HepG2 (cell line): ENCODE data around the gene ZFP82. TPM values are rescaled to one million over a fixed set of nuclear protein-coding genes. Genes with fewer than 3 reads are reported as not detected.
A peak's percentile ranks its signal among the peaks of the same experiment; 100 is the strongest.

ENCODE experiments used
- E2F2 ChIP-seq: sonication (generic); formaldehyde crosslinking; IDR thresholded peaks from 2 replicates; pipeline ENCODE4 v1.4.0; 2020; ENCODE audit warnings: missing genetic modification reagents, borderline replicate concordance
- FOXA3 ChIP-seq: IDR thresholded peaks from 2 replicates; pipeline ENCODE4 v1.6.1; 2016; ENCODE audit warnings: missing genetic modification reagents, missing compliant biosample characterization
- KLF15 ChIP-seq: sonication (generic); formaldehyde crosslinking; IDR thresholded peaks from 2 replicates; pipeline ENCODE4 v1.8.1; 2023; ENCODE audit warnings: borderline replicate concordance, mild to moderate bottlenecking, inconsistent platforms, missing genetic modification reagents, mixed read lengths
- NCOA2 ChIP-seq: sonication (generic); formaldehyde crosslinking; IDR thresholded peaks from 2 replicates; pipeline ENCODE4 v1.8.0; 2022; ENCODE audit warnings: inconsistent platforms
- PBX3 ChIP-seq: sonication (generic); formaldehyde crosslinking; IDR thresholded peaks from 2 replicates; pipeline ENCODE4 v1.8.1; 2023; ENCODE audit warnings: missing genetic modification reagents, inconsistent platforms, borderline replicate concordance
- RAD51 ChIP-seq: fragments of 450-650 bp; IDR thresholded peaks from 2 replicates; pipeline ENCODE4 v1.6.1; 2016; ENCODE audit warnings: borderline replicate concordance
- ZNF143 ChIP-seq: sonication (generic); formaldehyde crosslinking; IDR thresholded peaks from 2 replicates; pipeline ENCODE4 v1.4.0; 2020; ENCODE audit warnings: missing genetic modification reagents
- ZNF329 ChIP-seq: sonication (generic); formaldehyde crosslinking; IDR thresholded peaks from 2 replicates; pipeline ENCODE4 v1.9.0; 2021; ENCODE audit warnings: low read depth, mild to moderate bottlenecking, missing genetic modification reagents
- ZNF781 ChIP-seq: sonication (generic); formaldehyde crosslinking; IDR thresholded peaks from 2 replicates; pipeline ENCODE4 v1.5.1; 2020; ENCODE audit warnings: borderline replicate concordance, mild to moderate bottlenecking, missing genetic modification reagents; ENCODE audit errors: not compliant biosample characterization
- polyA plus RNA-seq, 8 experiments: library from polyadenylated mRNA; depleted of rRNA in 3 of 8; stranded (reverse) in 7 of 8; unstranded in 1 of 8; fragments of >200 nt; fragmentation: Illumina TruSeq in 4 of 8; extraction: Trizol in 4 of 8; gene quantifications; 2 replicates each; pipeline versions ENCODE4 v1.2.1 to v1.2.3, GENCODE V29; 2011 to 2016; ENCODE audit warnings: low read depth in 4 of 8, missing spikeins in 1 of 8, mixed read lengths in 1 of 8; ENCODE audit not compliant: insufficient read depth in 1 of 8
- total RNA-seq, 5 experiments: library from RNA; depleted of rRNA; stranded (reverse); fragments of >200 nt; fragmentation: Illumina TruSeq; extraction: Trizol; gene quantifications; 2 replicates each; pipeline ENCODE4 v1.2.3, GENCODE V29; 2016; ENCODE audit warnings: low read depth in 1 of 5
- TF ChIP-seq, protein P1 (sequence below): sonication (generic); formaldehyde crosslinking; conservative IDR thresholded peaks from 2 replicates; pipeline ENCODE4 v1.4.0; 2020; ENCODE audit warnings: missing genetic modification reagents

ZFP82 gene
- total and polyA plus RNA-seq, 2 of the 13 experiments (the other 11 are each of a cell fraction or from before 2014, with no cell fraction given): 1.7 to 4.3 TPM

GRCh38 chr19:36378625-36379509 lies 39.6 kb downstream of the ZFP82 start, which contains the start of gene ZFP14 (continued):
- TF ChIP-seq, protein P1, sequence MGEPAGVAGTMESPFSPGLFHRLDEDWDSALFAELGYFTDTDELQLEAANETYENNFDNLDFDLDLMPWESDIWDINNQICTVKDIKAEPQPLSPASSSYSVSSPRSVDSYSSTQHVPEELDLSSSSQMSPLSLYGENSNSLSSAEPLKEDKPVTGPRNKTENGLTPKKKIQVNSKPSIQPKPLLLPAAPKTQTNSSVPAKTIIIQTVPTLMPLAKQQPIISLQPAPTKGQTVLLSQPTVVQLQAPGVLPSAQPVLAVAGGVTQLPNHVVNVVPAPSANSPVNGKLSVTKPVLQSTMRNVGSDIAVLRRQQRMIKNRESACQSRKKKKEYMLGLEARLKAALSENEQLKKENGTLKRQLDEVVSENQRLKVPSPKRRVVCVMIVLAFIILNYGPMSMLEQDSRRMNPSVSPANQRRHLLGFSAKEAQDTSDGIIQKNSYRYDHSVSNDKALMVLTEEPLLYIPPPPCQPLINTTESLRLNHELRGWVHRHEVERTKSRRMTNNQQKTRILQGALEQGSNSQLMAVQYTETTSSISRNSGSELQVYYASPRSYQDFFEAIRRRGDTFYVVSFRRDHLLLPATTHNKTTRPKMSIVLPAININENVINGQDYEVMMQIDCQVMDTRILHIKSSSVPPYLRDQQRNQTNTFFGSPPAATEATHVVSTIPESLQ (CRISPR knock-in tag): no peak
- TF ChIP-seq KLF15 (CRISPR knock-in tag): no peak
- no peak for TF ChIP-seq RAD51
- TF ChIP-seq NCOA2: peak; percentile 44
- TF ChIP-seq FOXA3 (CRISPR knock-in tag): peak; percentile 28; the same call in 1 of the 2 replicates
- TF ChIP-seq ZNF781 (CRISPR knock-in tag): no peak
- no peak for TF ChIP-seq ZNF329 (CRISPR knock-in tag)
- no peak for TF ChIP-seq E2F2 (CRISPR knock-in tag)
- peak; percentile 97 for TF ChIP-seq ZNF143 (CRISPR knock-in tag)
- TF ChIP-seq PBX3 (CRISPR knock-in tag): peak; percentile 29; the same call in 1 of the 2 replicates
- TF ChIP-seq, all 625 proteins: peak for 235
